NB4 (cell line): ENCODE results near the gene CLEC12A.
A peak's percentile ranks its signal among the peaks of the same experiment; 100 is the strongest.

Source experiments
- CTCF ChIP-seq: IDR thresholded peaks from one replicate; pipeline ENCODE4 v1.5.1; 2012; ENCODE audit warnings: low read depth, low read length
- POLR2A ChIP-seq: IDR thresholded peaks from 2 replicates; pipeline ENCODE4 v1.6.1; 2011; ENCODE audit warnings: mild to moderate bottlenecking; ENCODE audit not compliant: insufficient read length; ENCODE audit errors: extremely low read depth
- TF ChIP-seq, protein P1 (sequence below): IDR thresholded peaks from 2 replicates; pipeline ENCODE4 v1.6.1; 2011; ENCODE audit warnings: low read depth, low read length

DNA sequence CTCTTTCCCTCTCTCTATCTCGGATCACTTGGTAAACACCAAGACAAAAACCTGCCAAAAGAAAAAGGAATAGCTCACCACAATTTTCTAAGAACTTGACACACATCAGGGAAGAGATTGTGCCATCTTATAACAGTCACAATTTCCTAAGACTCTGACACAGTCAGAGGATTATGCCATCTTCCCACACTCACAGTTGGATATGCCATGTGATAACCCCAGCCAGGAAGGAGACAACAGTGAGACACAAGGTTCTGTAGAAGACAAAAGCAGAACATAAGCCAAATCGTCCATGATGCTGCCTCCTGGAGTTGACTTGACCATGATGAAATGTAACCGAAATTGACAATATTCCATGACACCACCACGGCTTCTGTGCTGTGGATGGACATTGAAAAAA is 56.5 kb downstream of the CLEC12A start:
- no peak for TF ChIP-seq CTCF
- TF ChIP-seq POLR2A = no peak
- TF ChIP-seq, protein P1, sequence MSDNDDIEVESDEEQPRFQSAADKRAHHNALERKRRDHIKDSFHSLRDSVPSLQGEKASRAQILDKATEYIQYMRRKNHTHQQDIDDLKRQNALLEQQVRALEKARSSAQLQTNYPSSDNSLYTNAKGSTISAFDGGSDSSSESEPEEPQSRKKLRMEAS = peak; percentile 51; the same call in 1 of the 2 replicates
